HEK293 (cell line): ENCODE results near the gene LILRB1.

Source experiments
- CTCF ChIA-PET: fragments of 350-600 bp; formaldehyde crosslinking; extraction: SDS; loops from one replicate; lab custom pipeline; 2021; ENCODE audit warnings: antibody characterized with exemption; lab: Yijun Ruan, JAX
- POLR2A ChIA-PET: fragments of 300-600 bp; formaldehyde crosslinking; extraction: SDS; loops from one replicate; lab custom pipeline; 2020; ENCODE audit warnings: antibody characterized with exemption, inconsistent platforms; lab: Yijun Ruan, JAX
- H3K27ac ChIP-seq: fragments of 200-500 bp; sonication (Bioruptor generic); 2 replicates; pipeline ENCODE4 v1.5.1; 2014; ENCODE audit warnings: low read depth, low read length, control low read depth, inconsistent platforms; ENCODE audit errors: extremely low read depth
- H3K36me3 ChIP-seq, 2 experiments: fragments of 200-500 bp in 1 of 2; sonication (Bioruptor generic) in 1 of 2; 1 replicate in 1 of 2; 2 replicates in 1 of 2; pipeline ENCODE4 v1.5.1; 2014 to 2017; ENCODE audit warnings: inconsistent platforms in 2 of 2, low read length in 2 of 2; ENCODE audit not compliant: control insufficient read depth in 2 of 2, insufficient read depth in 1 of 2
- H3K4me1 ChIP-seq: fragments of 200-500 bp; sonication (Bioruptor generic); 2 replicates; pipeline ENCODE4 v1.5.1; 2014; ENCODE audit warnings: mild to moderate bottlenecking, low read length, inconsistent platforms; ENCODE audit not compliant: control insufficient read depth, insufficient read depth
- H3K4me3 ChIP-seq: 2 replicates; pipeline ENCODE4 v1.5.1; 2011; ENCODE audit warnings: low read depth, mild to moderate bottlenecking, control low read depth, low read length, moderate library complexity
- H3K9me3 ChIP-seq: fragments of 200-500 bp; sonication (Bioruptor generic); 2 replicates; pipeline ENCODE4 v1.5.1; 2014; ENCODE audit warnings: low read depth, low read length, inconsistent platforms; ENCODE audit not compliant: control insufficient read depth, insufficient read depth
- BCL11B ChIP-seq: fragments of 450-650 bp; formaldehyde crosslinking; IDR thresholded peaks from 2 replicates; pipeline ENCODE4 v1.5.1; 2016; ENCODE audit warnings: low read depth, missing biosample characterization, missing genetic modification characterization
- OSR2 ChIP-seq: fragments of 450-650 bp; formaldehyde crosslinking; IDR thresholded peaks from 2 replicates; pipeline ENCODE4 v1.5.1; 2016; ENCODE audit warnings: missing biosample characterization, missing genetic modification characterization
- RBAK ChIP-seq: fragments of 450-650 bp; formaldehyde crosslinking; IDR thresholded peaks from 2 replicates; pipeline ENCODE4 v1.5.1; 2016; ENCODE audit warnings: missing biosample characterization, missing genetic modification characterization
- REPIN1 ChIP-seq: fragments of 450-650 bp; formaldehyde crosslinking; IDR thresholded peaks from 2 replicates; pipeline ENCODE4 v1.5.1; 2017; ENCODE audit warnings: missing biosample characterization, missing genetic modification characterization, low read depth
- REST ChIP-seq: fragments of 450-650 bp; formaldehyde crosslinking; IDR thresholded peaks from 2 replicates; pipeline ENCODE4 v1.5.1; 2016; ENCODE audit warnings: missing biosample characterization, missing genetic modification characterization
- TCF7L2 ChIP-seq: IDR thresholded peaks from 2 replicates; pipeline ENCODE4 v1.6.1; 2011; ENCODE audit warnings: low read depth, mild to moderate bottlenecking, inconsistent platforms, low read length, moderate library complexity, borderline replicate concordance
- ZFHX2 ChIP-seq: fragments of 450-650 bp; formaldehyde crosslinking; conservative IDR thresholded peaks from 2 replicates; pipeline ENCODE4 v1.5.1; 2016; ENCODE audit warnings: missing biosample characterization, missing genetic modification characterization
- ZFP41 ChIP-seq: fragments of 450-650 bp; formaldehyde crosslinking; IDR thresholded peaks from 2 replicates; pipeline ENCODE4 v1.5.1; 2016; ENCODE audit warnings: missing biosample characterization, missing genetic modification characterization, borderline replicate concordance
- ZNF140 ChIP-seq: fragments of 450-650 bp; formaldehyde crosslinking; IDR thresholded peaks from 2 replicates; pipeline ENCODE4 v1.5.1; 2016; ENCODE audit warnings: missing biosample characterization, missing genetic modification characterization
- ZNF23 ChIP-seq: fragments of 450-650 bp; formaldehyde crosslinking; IDR thresholded peaks from 2 replicates; pipeline ENCODE4 v1.5.1; 2016; ENCODE audit warnings: missing biosample characterization, missing genetic modification characterization, borderline replicate concordance
- ZNF274 ChIP-seq, 2 experiments: fragments of 200-500 bp in 1 of 2; fragments of 450-650 bp in 1 of 2; sonication (Bioruptor generic) in 1 of 2; formaldehyde crosslinking in 1 of 2; IDR thresholded peaks; 2 replicates each; pipeline versions ENCODE4 v1.5.1 to v1.6.1; 2014 to 2016; ENCODE audit warnings: borderline replicate concordance in 1 of 2, inconsistent platforms in 1 of 2, low read length in 1 of 2, missing biosample characterization in 1 of 2, missing genetic modification characterization in 1 of 2
- ZNF302 ChIP-seq: fragments of 450-650 bp; formaldehyde crosslinking; IDR thresholded peaks from 2 replicates; pipeline ENCODE4 v1.5.1; 2016; ENCODE audit warnings: missing biosample characterization, missing genetic modification characterization, low read depth
- ZNF391 ChIP-seq: fragments of 450-650 bp; formaldehyde crosslinking; IDR thresholded peaks from 2 replicates; pipeline ENCODE4 v1.5.1; 2016; ENCODE audit warnings: low read depth, missing biosample characterization, missing genetic modification characterization, borderline replicate concordance
- ZNF521 ChIP-seq: fragments of 450-650 bp; formaldehyde crosslinking; IDR thresholded peaks from 2 replicates; pipeline ENCODE4 v1.5.1; 2017; ENCODE audit warnings: missing biosample characterization, mild to moderate bottlenecking, missing genetic modification characterization
- ZNF571 ChIP-seq: fragments of 450-650 bp; formaldehyde crosslinking; IDR thresholded peaks from 2 replicates; pipeline ENCODE4 v1.5.0; 2017; ENCODE audit warnings: missing biosample characterization, missing genetic modification characterization
- ZNF610 ChIP-seq: fragments of 450-650 bp; formaldehyde crosslinking; IDR thresholded peaks from 2 replicates; pipeline ENCODE4 v1.5.1; 2016; ENCODE audit warnings: missing biosample characterization, missing genetic modification characterization, borderline replicate concordance
- ZNF626 ChIP-seq: fragments of 450-650 bp; sonication (Bioruptor Pico); formaldehyde crosslinking; IDR thresholded peaks from 2 replicates; pipeline ENCODE4 v1.5.1; 2018; ENCODE audit warnings: missing biosample characterization, missing genetic modification characterization, inconsistent platforms
- ZNF677 ChIP-seq: fragments of 450-650 bp; IDR thresholded peaks from 2 replicates; pipeline ENCODE4 v1.5.0; 2018; ENCODE audit warnings: missing biosample characterization, mild to moderate bottlenecking, missing genetic modification characterization, moderate library complexity
- TF ChIP-seq, protein P1 (sequence below): IDR thresholded peaks from 2 replicates; pipeline ENCODE4 v1.6.1; 2011; ENCODE audit warnings: mild to moderate bottlenecking, low read depth, low read length, borderline replicate concordance
- TF ChIP-seq, protein P2 (sequence below): fragments of 450-650 bp; formaldehyde crosslinking; IDR thresholded peaks from 2 replicates; pipeline ENCODE4 v1.5.1; 2017; ENCODE audit warnings: missing biosample characterization, missing genetic modification characterization
- TF ChIP-seq, protein P3 (sequence below): fragments of 450-650 bp; formaldehyde crosslinking; IDR thresholded peaks from 2 replicates; pipeline ENCODE4 v1.5.1; 2016; ENCODE audit warnings: missing biosample characterization, missing genetic modification characterization
- TF ChIP-seq, protein P4 (sequence below): fragments of 450-650 bp; formaldehyde crosslinking; conservative IDR thresholded peaks from 2 replicates; pipeline ENCODE4 v1.5.1; 2016; ENCODE audit warnings: low read depth, missing biosample characterization, missing genetic modification characterization

LILRB1 gene

DNA sequence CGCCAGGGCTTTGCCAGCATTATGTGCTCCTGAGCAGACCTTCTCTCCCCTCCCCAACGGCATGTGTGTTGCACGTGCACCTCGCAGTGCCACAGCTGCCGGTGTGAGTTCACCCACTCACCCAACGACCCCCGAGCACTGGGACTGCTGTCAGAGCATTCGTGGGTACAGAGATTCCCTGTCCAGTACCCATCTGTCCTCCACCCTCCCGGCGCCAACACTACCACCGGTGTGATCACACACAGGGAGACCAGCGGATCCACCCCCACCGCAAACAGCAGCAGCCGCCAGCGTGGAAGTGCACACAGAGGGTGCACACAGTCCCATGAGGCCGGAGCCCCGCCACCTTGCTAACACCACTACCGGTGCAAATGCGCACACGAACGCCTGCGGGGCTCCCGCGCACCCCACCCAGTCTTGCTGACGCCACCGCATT is 20.9 kb upstream of the LILRB1 start (continued):
- no peak for TF ChIP-seq ZNF302 (tag by site-specific recombination)
- TF ChIP-seq REST (tag by site-specific recombination): no peak
- TF ChIP-seq OSR2: no peak
- no peak for TF ChIP-seq ZNF610 (tag by site-specific recombination)
- TF ChIP-seq ZNF391 (tag by site-specific recombination): no peak

DNA sequence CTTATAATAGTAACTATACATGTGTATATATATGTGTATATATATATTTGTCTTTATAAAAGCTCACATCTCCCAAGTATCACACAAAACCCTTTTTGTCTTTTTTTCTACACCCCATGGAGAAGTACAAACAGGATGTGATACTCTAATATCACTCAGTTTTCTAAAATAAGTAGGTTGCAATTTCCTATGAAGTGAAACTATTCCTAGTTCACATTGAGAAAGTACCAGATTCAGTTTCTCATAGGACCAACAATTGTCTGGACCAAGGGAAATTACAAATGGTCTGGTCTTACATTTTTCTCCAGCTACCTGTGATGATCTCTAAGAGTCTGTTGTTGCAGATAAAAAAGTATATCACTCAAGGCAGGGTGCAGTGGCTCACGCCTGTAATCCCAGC is 17.9 kb upstream of the LILRB1 start:
- ChIA-PET CTCF (no interaction called here), POLR2A (no interaction called here)
- H3K36me3 ChIP-seq: no peaks in the 10 kb centered on the region
- H3K27ac ChIP-seq: no peak overlapping the region
- H3K4me3 ChIP-seq: no peak overlapping the region
- no peaks in the 10 kb centered on the region for H3K4me1 ChIP-seq
- TF ChIP-seq ZNF140 (tag by site-specific recombination) (no peak), ZNF571 (tag by site-specific recombination) (no peak), ZFHX2 (tag by site-specific recombination) (no peak), ZNF274 (IDR thresholded peaks at IDR 0.05; ENCODE audit: low read length) (no peak), ZNF274 (tag by site-specific recombination; IDR thresholded peaks at IDR 0.05; ENCODE audit: borderline replicate concordance) (no peak), ZNF391 (tag by site-specific recombination) (no peak)
- TF ChIP-seq, protein P1, sequence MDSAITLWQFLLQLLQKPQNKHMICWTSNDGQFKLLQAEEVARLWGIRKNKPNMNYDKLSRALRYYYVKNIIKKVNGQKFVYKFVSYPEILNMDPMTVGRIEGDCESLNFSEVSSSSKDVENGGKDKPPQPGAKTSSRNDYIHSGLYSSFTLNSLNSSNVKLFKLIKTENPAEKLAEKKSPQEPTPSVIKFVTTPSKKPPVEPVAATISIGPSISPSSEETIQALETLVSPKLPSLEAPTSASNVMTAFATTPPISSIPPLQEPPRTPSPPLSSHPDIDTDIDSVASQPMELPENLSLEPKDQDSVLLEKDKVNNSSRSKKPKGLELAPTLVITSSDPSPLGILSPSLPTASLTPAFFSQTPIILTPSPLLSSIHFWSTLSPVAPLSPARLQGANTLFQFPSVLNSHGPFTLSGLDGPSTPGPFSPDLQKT: no peak
- TF ChIP-seq, protein P2, sequence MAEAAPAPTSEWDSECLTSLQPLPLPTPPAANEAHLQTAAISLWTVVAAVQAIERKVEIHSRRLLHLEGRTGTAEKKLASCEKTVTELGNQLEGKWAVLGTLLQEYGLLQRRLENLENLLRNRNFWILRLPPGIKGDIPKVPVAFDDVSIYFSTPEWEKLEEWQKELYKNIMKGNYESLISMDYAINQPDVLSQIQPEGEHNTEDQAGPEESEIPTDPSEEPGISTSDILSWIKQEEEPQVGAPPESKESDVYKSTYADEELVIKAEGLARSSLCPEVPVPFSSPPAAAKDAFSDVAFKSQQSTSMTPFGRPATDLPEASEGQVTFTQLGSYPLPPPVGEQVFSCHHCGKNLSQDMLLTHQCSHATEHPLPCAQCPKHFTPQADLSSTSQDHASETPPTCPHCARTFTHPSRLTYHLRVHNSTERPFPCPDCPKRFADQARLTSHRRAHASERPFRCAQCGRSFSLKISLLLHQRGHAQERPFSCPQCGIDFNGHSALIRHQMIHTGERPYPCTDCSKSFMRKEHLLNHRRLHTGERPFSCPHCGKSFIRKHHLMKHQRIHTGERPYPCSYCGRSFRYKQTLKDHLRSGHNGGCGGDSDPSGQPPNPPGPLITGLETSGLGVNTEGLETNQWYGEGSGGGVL: no peak
- no peaks in the 10 kb centered on the region for H3K9me3 ChIP-seq

DNA sequence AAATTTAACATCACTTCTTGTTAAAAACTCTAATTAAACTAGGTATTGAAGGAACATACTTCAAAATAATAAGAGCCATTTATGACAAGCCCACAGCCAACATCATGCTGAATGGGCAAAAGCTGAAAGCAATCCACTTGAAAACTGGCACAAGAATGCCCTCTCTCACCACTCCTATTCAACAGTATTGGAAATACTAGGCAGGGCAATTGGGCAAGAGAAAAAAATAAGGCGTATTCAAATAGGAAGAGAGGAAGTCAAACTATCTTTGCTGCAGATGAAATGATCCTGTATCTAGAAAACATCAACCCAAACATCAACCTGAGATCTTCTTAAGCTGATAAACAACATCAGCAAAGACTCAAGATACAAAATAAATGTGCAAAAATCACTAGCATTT is 15.6 kb upstream of the LILRB1 start:
- H3K4me3 ChIP-seq: no peak overlapping the region
- H3K4me1 ChIP-seq: no peaks in the 10 kb centered on the region
- POLR2A ChIA-PET: no interaction called here
- TF ChIP-seq ZNF521 (tag by site-specific recombination) (no peak), BCL11B (tag by site-specific recombination) (no peak), ZNF677 (tag by site-specific recombination) (no peak), OSR2 (no peak), ZFP41 (tag by site-specific recombination) (no peak), RBAK (tag by site-specific recombination) (no peak), ZNF626 (tag by site-specific recombination) (no peak), TCF7L2 (no peak), ZNF23 (tag by site-specific recombination) (no peak), REPIN1 (tag by site-specific recombination) (no peak)
- TF ChIP-seq, protein P3, sequence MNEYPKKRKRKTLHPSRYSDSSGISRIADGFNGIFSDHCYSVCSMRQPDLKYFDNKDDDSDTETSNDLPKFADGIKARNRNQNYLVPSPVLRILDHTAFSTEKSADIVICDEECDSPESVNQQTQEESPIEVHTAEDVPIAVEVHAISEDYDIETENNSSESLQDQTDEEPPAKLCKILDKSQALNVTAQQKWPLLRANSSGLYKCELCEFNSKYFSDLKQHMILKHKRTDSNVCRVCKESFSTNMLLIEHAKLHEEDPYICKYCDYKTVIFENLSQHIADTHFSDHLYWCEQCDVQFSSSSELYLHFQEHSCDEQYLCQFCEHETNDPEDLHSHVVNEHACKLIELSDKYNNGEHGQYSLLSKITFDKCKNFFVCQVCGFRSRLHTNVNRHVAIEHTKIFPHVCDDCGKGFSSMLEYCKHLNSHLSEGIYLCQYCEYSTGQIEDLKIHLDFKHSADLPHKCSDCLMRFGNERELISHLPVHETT (tag by site-specific recombination): no peak
- TF ChIP-seq, protein P4, sequence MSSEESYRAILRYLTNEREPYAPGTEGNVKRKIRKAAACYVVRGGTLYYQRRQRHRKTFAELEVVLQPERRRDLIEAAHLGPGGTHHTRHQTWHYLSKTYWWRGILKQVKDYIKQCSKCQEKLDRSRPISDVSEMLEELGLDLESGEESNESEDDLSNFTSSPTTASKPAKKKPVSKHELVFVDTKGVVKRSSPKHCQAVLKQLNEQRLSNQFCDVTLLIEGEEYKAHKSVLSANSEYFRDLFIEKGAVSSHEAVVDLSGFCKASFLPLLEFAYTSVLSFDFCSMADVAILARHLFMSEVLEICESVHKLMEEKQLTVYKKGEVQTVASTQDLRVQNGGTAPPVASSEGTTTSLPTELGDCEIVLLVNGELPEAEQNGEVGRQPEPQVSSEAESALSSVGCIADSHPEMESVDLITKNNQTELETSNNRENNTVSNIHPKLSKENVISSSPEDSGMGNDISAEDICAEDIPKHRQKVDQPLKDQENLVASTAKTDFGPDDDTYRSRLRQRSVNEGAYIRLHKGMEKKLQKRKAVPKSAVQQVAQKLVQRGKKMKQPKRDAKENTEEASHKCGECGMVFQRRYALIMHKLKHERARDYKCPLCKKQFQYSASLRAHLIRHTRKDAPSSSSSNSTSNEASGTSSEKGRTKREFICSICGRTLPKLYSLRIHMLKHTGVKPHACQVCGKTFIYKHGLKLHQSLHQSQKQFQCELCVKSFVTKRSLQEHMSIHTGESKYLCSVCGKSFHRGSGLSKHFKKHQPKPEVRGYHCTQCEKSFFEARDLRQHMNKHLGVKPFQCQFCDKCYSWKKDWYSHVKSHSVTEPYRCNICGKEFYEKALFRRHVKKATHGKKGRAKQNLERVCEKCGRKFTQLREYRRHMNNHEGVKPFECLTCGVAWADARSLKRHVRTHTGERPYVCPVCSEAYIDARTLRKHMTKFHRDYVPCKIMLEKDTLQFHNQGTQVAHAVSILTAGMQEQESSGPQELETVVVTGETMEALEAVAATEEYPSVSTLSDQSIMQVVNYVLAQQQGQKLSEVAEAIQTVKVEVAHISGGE (tag by site-specific recombination): no peak
- TF ChIP-seq, all 188 proteins: peak for 0
- CTCF ChIA-PET: no interaction called here
- Histone ChIP-seq H3K36me3 (no peaks in the 10 kb centered on the region), H3K27ac (no peak overlapping the region), H3K9me3 (no peaks in the 10 kb centered on the region)
